Ishikawa (cell line): ENCODE data around the gene SLC2A4RG.

ENCODE experiments used
- EP300 ChIP-seq: IDR thresholded peaks from 2 replicates; pipeline ENCODE4 v1.6.1; 2012; ENCODE audit warnings: borderline replicate concordance
- FOXM1 ChIP-seq: IDR thresholded peaks from 2 replicates; pipeline ENCODE4 v1.6.1; 2012; ENCODE audit warnings: low read depth, borderline replicate concordance
- REST ChIP-seq: IDR thresholded peaks from 2 replicates; pipeline ENCODE4 v1.6.1; 2012; ENCODE audit warnings: low read depth, mild to moderate bottlenecking
- TAF1 ChIP-seq: IDR thresholded peaks from 2 replicates; pipeline ENCODE4 v1.6.1; 2012; ENCODE audit warnings: low read depth, mild to moderate bottlenecking
- TCF12 ChIP-seq: IDR thresholded peaks from 2 replicates; pipeline ENCODE4 v1.6.1; 2012; ENCODE audit warnings: low read depth
- USF1 ChIP-seq: IDR thresholded peaks from 2 replicates; pipeline ENCODE4 v1.6.1; 2012
- ZBTB7A ChIP-seq: IDR thresholded peaks from 2 replicates; pipeline ENCODE4 v1.6.1; 2012; ENCODE audit warnings: low read depth

GRCh38 chr20:63787749-63788148 is 48.2 kb downstream of the SLC2A4RG start:
- TF ChIP-seq REST (no peak), USF1 (no peak), EP300 (no peak), TAF1 (no peak), FOXM1 (no peak), ZBTB7A (no peak), TCF12 (no peak)
